GM13977 (cell line): ENCODE measurements around the gene HTR6.

Experiments used
- DNase-seq: peaks from one replicate; pipeline ENCODE4 v3.0.0; 2012; ENCODE audit warnings: low spot score
- in situ Hi-C: fragments of 300-500 bp; cut with MboI; formaldehyde crosslinking; loops from one replicate; pipeline ENCODE4 v1.12.0; 2022; ENCODE audit warnings: low sequenced_read_pairs, low pct_unique_long_range_greater_than_20kb, mixed read lengths, inconsistent platforms; ENCODE audit not compliant: unreplicated experiment
- TF ChIP-seq, protein P1 (sequence below): IDR thresholded peaks from 2 replicates; pipeline ENCODE4 v1.5.1; 2012; ENCODE audit warnings: mild to moderate bottlenecking, control low read depth; ENCODE audit not compliant: insufficient read depth; ENCODE audit errors: extremely low read depth, missing control alignments

The HTR6 gene

DNA sequence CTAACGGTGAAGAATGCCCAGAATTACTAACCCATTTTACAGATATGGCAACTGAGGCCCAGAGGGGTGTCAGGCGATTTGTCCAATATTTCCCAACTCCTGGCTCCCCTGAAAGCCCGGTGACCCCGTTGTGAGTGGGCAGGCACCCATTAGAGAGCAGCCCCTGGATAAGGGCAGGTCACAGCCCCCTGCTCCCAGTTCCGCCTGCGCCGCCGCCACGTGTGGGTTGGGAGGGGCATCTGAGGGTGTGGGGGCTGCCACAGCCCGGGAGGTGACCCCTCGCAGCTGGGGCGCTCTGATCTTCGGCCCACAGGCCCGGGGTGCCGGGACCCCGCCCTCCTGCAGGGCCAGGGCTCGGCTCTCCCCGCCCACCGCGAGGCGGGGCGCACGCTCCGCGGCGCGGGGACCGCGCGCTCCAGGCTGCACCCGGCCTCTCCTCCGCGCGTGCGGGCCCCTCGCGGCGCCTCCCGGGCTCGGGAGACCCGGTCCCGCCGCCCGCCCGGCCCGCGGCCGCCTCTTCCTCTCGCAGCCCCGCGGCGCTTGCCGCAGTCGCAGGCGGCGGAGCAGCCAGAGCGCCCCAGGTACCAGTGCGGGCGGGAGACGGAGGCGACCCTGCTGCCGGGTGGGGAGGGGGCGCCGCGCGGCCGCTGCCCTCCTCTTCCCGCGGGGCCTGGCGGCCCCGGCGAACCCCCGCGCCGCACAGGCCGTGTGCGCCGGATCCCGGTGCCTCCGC is at the start of gene HTR6:
Gene HTR6, plus strand, starts transcription at position 423 of the 733 bp plus-strand sequence. CDS start 879 bp downstream, outside the sequence.
- TF ChIP-seq, protein P1, sequence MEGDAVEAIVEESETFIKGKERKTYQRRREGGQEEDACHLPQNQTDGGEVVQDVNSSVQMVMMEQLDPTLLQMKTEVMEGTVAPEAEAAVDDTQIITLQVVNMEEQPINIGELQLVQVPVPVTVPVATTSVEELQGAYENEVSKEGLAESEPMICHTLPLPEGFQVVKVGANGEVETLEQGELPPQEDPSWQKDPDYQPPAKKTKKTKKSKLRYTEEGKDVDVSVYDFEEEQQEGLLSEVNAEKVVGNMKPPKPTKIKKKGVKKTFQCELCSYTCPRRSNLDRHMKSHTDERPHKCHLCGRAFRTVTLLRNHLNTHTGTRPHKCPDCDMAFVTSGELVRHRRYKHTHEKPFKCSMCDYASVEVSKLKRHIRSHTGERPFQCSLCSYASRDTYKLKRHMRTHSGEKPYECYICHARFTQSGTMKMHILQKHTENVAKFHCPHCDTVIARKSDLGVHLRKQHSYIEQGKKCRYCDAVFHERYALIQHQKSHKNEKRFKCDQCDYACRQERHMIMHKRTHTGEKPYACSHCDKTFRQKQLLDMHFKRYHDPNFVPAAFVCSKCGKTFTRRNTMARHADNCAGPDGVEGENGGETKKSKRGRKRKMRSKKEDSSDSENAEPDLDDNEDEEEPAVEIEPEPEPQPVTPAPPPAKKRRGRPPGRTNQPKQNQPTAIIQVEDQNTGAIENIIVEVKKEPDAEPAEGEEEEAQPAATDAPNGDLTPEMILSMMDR: no peak
- DNase-seq: peak; percentile 89
- in situ Hi-C loops: no loop called here

DNA sequence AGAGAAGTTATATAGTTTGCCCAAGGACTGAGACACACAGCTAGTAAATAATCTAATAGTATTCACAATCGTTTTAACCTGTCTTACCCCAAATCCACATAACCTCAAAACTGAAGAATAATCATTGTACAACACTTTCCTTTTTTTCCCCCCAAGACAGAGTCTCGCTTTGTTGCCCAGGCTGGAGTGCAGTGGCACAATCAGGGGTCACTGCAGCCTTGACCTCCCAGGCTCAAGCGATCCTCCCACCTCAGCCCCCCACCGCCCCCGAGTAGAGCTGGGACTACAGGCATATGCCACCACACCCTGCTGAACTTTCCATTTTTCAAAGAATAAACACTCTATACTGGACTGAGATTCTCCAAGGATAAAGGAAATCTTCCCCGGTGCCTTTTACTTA is 49.2 kb upstream of the HTR6 start:
- TF ChIP-seq, protein P1: no peak
- in situ Hi-C loops: no loop called here
- no peak for DNase-seq

DNA sequence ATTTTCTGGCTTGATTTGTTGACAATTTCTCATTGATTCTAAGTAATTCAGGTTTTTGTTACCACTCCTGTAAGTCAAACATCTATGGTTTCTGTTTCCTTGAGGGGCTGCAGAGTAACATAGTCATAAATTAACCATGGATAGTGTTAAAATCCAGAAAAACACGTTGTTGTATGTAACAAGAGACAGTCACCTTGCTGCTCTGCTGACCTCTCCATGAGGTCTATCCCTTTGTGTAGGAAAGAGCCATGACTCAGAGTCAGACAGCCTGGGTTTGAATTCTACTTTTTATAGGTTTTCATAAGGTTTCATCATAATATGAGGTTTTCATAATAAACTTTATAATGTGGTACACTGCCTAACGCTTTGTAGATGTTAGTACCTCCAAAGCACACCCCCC is 48.2 kb upstream of the HTR6 start:
- in situ Hi-C loops: no loop called here
- no peak for DNase-seq
- TF ChIP-seq, protein P1: no peak

DNA sequence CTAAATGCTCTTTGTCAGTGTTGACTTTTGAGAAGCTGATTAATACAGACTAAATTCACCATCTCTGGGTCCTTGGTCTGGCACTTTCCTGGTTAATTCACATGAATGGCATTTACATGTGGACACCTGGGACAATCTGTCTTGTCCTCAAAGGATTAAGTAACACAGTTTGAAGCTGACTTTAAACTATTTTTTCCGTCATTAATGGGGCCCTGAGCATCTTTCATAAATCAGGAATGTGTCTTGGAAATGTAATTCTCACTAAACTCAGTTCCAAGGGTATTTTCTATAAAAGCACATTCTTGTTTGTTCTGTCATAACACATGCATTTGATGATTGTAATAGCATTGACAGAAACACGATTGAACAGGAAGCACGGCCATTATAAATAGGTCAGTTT is 47.3 kb upstream of the HTR6 start:
- in situ Hi-C loops: no loop called here
- TF ChIP-seq, protein P1: no peak
- no peak for DNase-seq

DNA sequence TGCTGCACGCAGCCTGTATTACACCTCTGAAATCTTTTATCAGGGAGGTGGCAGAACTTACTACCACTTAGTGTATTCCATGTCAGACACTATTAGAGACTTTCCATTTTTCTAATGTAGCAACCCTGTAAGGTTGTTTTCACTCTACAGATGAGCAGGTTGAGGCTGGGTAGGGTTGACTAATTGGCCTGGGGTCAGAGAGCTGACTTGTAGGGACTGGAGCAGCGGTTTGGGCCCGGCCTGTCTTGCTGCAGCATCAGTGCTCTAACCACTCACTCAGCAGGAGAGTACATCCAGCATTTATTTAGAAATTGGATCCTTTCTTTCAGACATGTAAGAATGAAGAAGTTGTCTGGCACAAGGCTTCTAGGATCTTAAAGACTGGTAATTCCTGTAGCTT is 46.2 kb upstream of the HTR6 start:
- TF ChIP-seq, protein P1: no peak
- in situ Hi-C loops: no loop called here
- DNase-seq: no peak

DNA sequence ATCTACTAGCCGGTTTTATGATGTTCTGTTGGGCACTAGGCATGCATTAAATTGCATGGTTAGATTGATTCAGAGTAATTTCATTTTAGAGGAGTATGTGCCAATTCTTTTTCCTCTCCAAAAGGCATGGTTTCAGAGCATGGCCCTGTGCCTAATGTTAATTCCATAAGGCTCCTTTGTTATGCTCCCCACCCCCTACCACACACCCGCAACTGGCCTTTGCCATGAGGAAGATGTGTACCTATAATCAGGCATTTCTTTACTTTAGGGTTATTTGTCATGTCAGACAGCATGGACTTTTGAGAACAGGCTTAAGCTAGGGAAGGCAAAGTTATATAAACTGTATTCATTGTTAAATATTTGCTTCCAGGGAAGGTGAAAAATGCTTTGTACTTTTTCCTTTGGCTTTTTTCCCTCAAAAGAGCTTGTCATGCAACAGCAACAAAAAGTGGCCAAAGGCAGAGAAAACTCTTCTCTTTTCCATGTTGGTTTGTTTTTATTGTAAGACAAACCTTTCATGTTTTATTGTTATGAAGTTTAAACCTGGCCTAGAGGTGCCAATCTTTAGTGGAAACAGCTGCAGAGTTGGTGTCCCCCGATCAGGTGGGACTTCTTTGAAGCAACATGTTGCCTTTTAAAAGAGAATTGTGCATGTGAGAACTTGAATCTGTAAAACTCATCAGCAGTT is 44.8 kb upstream of the HTR6 start:
- in situ Hi-C loops: no loop called here
- DNase-seq: no peak
- TF ChIP-seq, protein P1: no peak
